Inferior parietal cortex (tissue), 1 donor: ENCODE data around the gene C1R.
"Not testable (repeated sequence)": the region's sequence is repeated elsewhere in the genome, so short reads cannot be mapped to it uniquely, and the experiment has no call there.

ENCODE experiments used
- DNase-seq: peaks from one replicate; pipeline ENCODE4 v3.0.0-alpha.2; 2016; ENCODE audit errors: extremely low spot score

C1R gene

GRCh38 chr12:7068240-7068993, 23.8 kb downstream of the C1R start:
- peak; percentile 27 for DNase-seq

- DNase-seq: no peak
These were observed 25.1 kb downstream of the C1R start for GRCh38 chr12:7067096-7067495.

DNA sequence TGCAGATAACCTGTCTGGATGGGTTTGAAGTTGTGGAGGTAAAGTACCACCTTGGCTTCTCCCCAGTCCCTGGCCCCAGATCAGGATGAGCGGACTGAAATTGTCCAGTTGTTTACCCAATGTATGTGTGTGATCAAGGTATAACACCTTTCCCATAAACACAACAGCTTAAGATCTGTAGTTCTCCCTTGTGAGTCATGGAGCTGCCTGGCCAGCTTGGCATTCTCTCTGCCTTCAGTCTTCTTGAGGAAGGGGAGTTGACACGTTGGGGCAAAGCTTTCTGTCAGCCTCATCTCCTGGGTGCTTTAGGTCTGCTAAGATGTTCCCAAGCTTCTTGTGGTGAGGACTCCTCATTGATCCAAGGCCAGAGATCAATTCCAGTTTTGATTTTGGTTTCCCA, 25.6 kb downstream of the C1R start:
- no peak for DNase-seq

GRCh38 chr12:7065073-7065623, 27.1 kb downstream of the C1R start:
- DNase-seq: no peak

DNA sequence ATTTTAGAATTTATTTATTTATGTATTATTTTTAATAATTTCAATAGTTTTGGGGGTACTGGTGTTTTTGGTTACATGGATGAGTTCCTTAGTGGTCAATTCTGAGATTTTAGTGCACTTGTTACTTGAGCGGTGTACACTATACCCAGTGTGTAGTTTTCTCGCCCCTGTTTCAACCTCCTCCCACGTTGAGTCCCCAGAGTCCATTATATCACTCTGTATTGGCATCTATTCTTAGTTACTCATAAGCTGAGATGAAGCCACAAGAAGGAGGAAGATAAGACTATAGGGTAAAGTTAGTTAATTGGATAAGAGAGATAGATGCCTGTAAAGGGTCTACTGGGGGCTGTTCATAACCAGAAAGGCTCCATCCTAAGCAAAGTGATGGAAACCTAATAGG, 27.7 kb downstream of the C1R start:
- no peak for DNase-seq

DNA sequence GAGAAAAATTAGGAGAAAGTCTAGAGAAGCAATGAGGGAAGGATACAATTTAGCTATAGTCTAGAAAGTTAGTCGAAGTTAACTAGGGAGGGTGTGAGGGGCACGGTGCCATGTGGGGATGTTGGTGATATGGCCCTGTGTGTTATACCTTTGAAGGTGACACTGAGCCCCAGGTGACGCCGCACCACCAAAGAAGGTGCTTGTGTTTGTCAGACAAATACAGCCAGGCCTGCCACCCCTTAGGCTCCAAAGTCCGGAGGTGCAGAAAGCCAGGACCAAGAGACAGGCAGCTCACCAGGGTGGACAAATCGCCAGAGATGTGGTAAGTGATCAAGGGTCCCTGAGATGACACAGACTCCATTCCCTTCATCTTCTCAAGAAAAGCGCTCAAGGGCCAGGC, 30.6 kb downstream of the C1R start:
- no peak for DNase-seq

- DNase-seq: no peak
These were observed 31.1 kb downstream of the C1R start for GRCh38 chr12:7061138-7061537.

GRCh38 chr12:7060353-7060954, 31.8 kb downstream of the C1R start, which contains the start of gene C1S:
TSS of gene C1S (plus strand) at chr12:7060718. CDS start at chr12:7061913, 1,195 bp downstream.
- peak; percentile 38 for DNase-seq

- DNase-seq: no peak
These were observed 32.5 kb downstream of the C1R start for GRCh38 chr12:7059780-7060179.

GRCh38 chr12:7058850-7059395, 33.3 kb downstream of the C1R start:
- DNase-seq: no peak

- DNase-seq: no peak
These were observed 33.9 kb downstream of the C1R start for GRCh38 chr12:7058163-7058845.

GRCh38 chr12:7055736-7056135, 36.5 kb downstream of the C1R start:
- DNase-seq: not testable (repeated sequence)

GRCh38 chr12:7054925-7055324, 37.3 kb downstream of the C1R start:
- DNase-seq: no peak

GRCh38 chr12:7049973-7050372, 42.3 kb downstream of the C1R start:
- DNase-seq: not testable (repeated sequence)

DNA sequence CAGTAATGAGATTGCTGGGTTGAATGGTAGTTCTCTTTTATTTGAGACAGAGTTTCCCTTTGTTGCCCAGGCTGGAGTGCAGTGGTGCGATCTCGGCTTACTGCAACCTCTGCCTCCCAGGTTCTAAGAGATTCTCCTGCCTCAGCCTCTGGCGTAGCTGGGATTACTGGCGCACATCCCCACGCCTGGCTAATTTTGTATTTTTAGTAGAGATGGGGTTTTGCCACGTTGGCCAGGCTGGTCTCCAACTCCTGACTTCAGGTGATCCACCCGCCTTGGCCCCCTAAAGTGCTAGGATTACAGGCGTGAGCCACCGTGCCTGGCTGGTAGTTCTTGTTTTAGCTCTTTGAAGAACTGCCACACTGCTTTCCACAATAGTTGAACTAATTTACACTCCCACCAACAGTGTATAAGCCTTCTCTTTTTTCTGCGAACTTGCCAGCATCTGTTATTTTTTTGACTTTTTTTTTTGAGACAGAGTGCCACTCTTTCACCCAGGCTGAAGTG, 42.7 kb downstream of the C1R start:
- DNase-seq: not testable (repeated sequence)

- no peak for DNase-seq
These were observed 44.9 kb downstream of the C1R start for GRCh38 chr12:7047306-7047705.

DNA sequence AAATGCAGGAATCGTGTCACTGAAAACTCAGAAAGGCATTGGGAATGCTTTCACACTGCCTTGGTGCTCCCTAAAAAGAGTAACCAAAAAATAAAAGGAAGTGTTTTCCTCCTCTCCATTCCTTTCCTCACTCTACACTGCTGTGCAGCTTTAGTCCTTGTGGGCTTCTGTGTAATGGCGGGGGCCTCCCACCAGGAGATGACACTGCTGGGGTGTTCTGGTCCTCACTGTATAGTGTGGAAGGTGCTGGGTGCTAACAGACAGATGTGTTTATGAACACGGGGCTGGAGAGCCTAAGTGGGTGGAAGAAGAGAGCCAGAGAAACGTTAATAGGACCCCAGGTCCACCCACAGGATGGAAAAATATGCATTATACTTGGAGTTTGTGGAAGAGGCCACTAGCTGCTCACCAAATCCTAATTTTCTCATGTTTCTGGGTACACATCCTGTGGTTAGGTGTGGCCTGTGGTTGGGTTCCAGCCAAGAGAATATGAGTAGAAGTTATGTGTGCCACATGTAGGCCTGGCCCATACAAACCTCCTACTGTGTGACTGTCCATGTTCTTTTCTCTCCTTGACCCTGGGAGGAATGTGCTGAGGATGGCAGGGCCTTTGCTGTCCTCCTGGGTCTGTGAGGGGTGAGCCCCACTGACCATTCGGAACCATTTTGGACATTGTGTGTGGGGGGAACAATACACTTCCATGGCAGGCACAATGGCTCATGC, 45.7 kb downstream of the C1R start:
- DNase-seq: no peak

DNA sequence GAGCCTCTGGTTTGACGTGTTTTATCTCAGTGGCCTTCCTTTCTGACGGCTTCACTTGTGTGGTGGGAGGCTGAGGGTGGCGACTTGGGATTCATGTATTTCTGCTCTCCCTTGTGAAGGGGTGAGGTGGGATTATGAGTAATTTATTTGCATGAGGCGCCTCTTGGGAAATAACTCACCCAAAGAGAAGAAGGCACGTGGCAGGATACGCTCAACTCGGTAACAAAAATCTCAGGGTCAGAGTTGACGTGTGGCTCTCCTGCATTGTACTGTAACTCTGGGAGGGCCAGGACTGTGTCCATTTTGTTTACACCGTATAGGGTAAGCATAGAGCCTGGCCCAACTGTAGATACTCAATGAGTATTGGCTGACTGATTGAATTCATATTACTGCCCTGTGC, 46.3 kb downstream of the C1R start:
- no peak for DNase-seq

DNA sequence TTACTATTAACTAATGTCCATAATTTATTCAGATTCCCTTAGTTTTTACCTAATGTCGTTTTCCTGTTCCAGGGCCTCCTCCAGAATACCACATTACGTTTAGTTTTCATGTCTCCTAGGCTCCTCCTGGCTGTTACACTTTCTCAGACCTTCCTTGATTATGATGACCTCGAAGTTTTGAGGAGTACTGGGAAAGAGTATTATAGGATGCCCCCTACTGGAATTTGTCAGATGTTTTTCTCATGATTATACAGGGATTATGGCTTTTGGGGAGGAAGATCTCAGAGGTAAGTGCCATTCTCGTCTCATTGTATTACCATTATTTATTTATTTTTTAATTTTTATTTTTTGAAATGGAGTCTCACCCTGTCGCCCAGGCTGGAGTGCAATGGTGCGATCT, 49.4 kb downstream of the C1R start:
- peak; percentile 42 for DNase-seq

DNA sequence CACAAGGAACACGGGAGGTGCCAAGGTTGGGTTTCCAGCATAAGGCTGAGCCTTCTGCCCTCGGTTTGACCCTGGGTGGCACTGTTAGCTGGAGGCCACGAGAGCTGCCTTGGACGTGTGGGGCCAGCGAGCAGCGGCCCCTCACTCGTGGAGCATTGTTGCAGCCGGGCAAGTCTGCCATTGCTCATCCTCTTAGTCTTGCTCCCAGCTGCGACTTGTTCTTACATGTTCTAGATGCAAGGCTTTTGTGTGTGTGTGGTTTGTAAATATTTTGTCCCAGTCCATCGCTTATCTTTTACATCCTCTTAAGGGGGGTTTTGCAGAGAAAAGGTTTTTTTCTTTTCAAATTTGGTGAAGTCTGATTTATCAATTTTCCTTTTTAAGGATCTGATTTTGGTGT, 52.8 kb downstream of the C1R start:
- DNase-seq: no peak

DNA sequence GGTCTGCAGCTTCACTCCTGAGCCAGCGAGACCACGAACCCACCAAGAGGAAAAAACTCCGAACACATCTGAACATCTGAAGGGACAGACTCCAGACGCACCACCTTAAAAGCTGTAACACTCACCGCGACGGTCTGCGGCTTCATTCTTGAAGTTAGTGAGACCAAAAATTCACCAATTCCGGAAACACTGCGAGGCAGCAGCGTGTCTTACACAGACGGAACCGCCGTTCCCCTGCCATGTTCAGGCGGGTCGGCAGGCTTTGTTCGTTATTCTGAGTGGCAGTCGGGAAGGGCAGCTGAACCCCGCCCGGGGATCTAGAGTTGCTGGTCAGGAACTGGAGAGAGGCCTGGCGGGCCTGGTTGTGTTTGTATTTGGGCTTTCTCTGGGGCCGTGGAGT, 53.7 kb downstream of the C1R start:
- no peak for DNase-seq
